Hepatocyte (in vitro differentiated cells): Measurements from ENCODE around the gene SH3PXD2B.

ENCODE experiments used
- CTCF ChIP-seq: fragments of 200-600 bp; sonication (generic); IDR thresholded peaks from 2 replicates; pipeline ENCODE4 v1.5.1; 2016; ENCODE audit warnings: antibody characterized with exemption, mild to moderate bottlenecking; ENCODE audit not compliant: poor library complexity
- EZH2 ChIP-seq: fragments of 200-600 bp; sonication (generic); IDR thresholded peaks from 2 replicates; pipeline ENCODE4 v1.6.1; 2016; ENCODE audit warnings: antibody characterized with exemption, mild to moderate bottlenecking, borderline replicate concordance

DNA sequence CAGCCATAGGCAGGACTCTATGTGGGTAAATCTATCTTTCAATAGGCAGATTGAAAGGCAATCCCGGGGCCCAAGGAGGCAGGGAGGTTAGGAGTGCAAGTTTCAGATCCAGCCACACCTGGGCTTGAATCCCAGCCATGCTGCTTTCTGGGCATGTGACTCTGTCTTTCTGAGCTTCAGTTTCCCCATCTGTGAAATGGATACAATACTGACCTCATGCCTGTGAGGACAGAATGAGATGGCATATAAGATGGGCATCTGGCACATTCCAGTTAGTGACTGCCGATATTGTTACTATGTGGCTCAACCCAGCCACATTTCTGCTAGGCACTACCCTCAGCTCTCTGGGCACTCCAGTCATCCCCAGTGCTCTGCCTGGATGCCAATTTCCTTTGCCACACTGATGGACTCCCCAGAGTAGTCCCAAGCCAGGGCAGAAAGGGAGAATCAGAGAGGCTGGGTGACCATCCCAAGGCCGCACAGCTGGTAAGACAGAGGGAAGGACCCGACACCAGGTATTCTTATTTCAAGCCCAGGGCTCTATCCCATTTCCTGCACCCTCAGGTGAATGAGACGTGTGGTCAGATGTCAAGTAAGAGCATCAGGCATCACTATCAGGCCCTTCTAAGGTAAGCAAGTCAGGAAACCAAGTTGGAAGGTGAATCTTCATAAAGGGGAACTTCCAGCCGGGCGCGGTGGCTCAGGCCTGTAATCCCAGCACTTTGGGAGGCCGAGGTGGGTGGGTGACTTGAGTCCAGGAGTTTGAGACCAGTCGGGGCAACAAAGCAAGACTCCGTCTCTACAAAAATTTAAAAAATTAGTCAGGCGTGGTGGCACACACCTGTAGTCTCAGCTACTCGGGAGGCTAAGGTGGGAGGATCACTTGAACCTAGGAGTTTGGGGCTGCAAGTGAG lies 38.7 kb downstream of the SH3PXD2B start:
- TF ChIP-seq CTCF (no peak), EZH2 (no peak)
